GM12864 (cell line): ENCODE measurements around the gene KLHL21.

Experiments
- DNase-seq: peaks from one replicate; pipeline ENCODE4 v3.0.0-alpha.2; 2011; ENCODE audit warnings: low read depth
- H3K4me3 ChIP-seq: 2 replicates; pipeline ENCODE4 v1.5.1; 2011; ENCODE audit warnings: mild to moderate bottlenecking, low read depth, low read length, control low read depth
- CTCF ChIP-seq: IDR thresholded peaks from 2 replicates; pipeline ENCODE4 v1.5.1; 2011; ENCODE audit warnings: low read depth, mild to moderate bottlenecking, moderate library complexity, low read length, control low read depth, inconsistent platforms; ENCODE audit errors: missing control alignments

Gene KLHL21

GRCh38 chr1:6587261-6588005 lies 15.2 kb downstream of the KLHL21 start:
- DNase-seq = no peak
- H3K4me3 ChIP-seq = no peak overlapping the region
- no peak for TF ChIP-seq CTCF

- H3K4me3 ChIP-seq = no peak overlapping the region
- DNase-seq = no peak
- TF ChIP-seq CTCF = no peak
These were observed 16.3 kb downstream of the KLHL21 start for GRCh38 chr1:6586404-6586816.

- no peak for DNase-seq
- no peak for TF ChIP-seq CTCF
- no peak overlapping the region for H3K4me3 ChIP-seq
These were observed 16.8 kb downstream of the KLHL21 start for GRCh38 chr1:6585841-6586240.

- no peak for DNase-seq
- H3K4me3 ChIP-seq = no peak overlapping the region
- no peak for TF ChIP-seq CTCF
These were observed 17.5 kb downstream of the KLHL21 start for GRCh38 chr1:6585081-6585722.

GRCh38 chr1:6584126-6585080 lies 18.3 kb downstream of the KLHL21 start:
- no peak for DNase-seq
- TF ChIP-seq CTCF = peak; percentile 10
- H3K4me3 ChIP-seq = no peak overlapping the region

- DNase-seq = no peak
- TF ChIP-seq CTCF = no peak
- H3K4me3 ChIP-seq = no peak overlapping the region
These were observed 20.3 kb downstream of the KLHL21 start for GRCh38 chr1:6582370-6582769.
